Transverse colon (tissue), 4 donors: ENCODE data around the gene PTPN9. TPM values are rescaled to one million over a fixed set of nuclear protein-coding genes. Genes with fewer than 3 reads are reported as not detected.

Experiments used
- DNase-seq: peaks from one replicate; pipeline ENCODE4 v3.0.0-alpha.2; 2019
- H3K27ac ChIP-seq, 4 donors: fragments of 200-600 bp; sonication (generic); 2 replicates each; pipeline ENCODE4 v1.5.1; 2016 to 2018; ENCODE audit warnings: inconsistent platforms in 4 of 4
- H3K27me3 ChIP-seq: fragments of 200-600 bp; sonication (generic); 2 replicates; pipeline ENCODE4 v1.5.1; 2017; ENCODE audit warnings: inconsistent platforms
- H3K36me3 ChIP-seq, 4 donors: fragments of 200-600 bp; sonication (generic); 2 replicates each; pipeline ENCODE4 v1.5.1; 2017 to 2019; ENCODE audit warnings: inconsistent platforms in 4 of 4
- H3K4me1 ChIP-seq, 4 donors: fragments of 200-600 bp; sonication (generic); 2 replicates each; pipeline ENCODE4 v1.5.1; 2017 to 2020; ENCODE audit warnings: inconsistent platforms in 4 of 4
- H3K4me3 ChIP-seq, 4 donors: fragments of 200-600 bp; sonication (generic); 1 replicate in 1 of 4; 2 replicates in 3 of 4; pipeline versions ENCODE4 v1.5.1 to v1.6.1; 2017 to 2019; ENCODE audit warnings: inconsistent platforms in 4 of 4
- H3K9me3 ChIP-seq, 2 donors: fragments of 200-600 bp; sonication (generic); 2 replicates each; pipeline ENCODE4 v1.5.1; 2017 to 2019; ENCODE audit warnings: inconsistent platforms in 2 of 2
- EP300 ChIP-seq: sonication (generic); formaldehyde crosslinking; IDR thresholded peaks from one replicate; pipeline ENCODE4 v1.6.1; 2017; ENCODE audit warnings: antibody characterized with exemption, low read depth
- POLR2A ChIP-seq: fragments of 450-650 bp; IDR thresholded peaks from one replicate; pipeline ENCODE4 v1.6.1; 2016; ENCODE audit warnings: antibody characterized with exemption, mild to moderate bottlenecking, moderate library complexity
- POLR2AphosphoS5 ChIP-seq, 3 donors: sonication (generic); formaldehyde crosslinking; IDR thresholded peaks; one replicate each; pipeline ENCODE4 v1.6.1; 2016; ENCODE audit warnings: antibody characterized with exemption in 3 of 3
- WGBS, 2 donors: methylation state at CpG; one replicate each; pipeline ENCODE4 v1.1.5; 2018; ENCODE audit warnings: low coverage in 1 of 2; 5-methylcytosine and 5-hydroxymethylcytosine counted together
- in situ Hi-C, 4 donors: fragments of 200-750 bp; cut with MboI; loops; one replicate each; pipeline versions ENCODE4 v1.15.0 to v1.15.1; 2017; ENCODE audit warnings: low sequenced_read_pairs in 3 of 4, low pct_ligation_motif_present in 1 of 4, low pct_unique_long_range_greater_than_20kb in 1 of 4
- intact Hi-C: fragments of 100-400 bp; cut with DNase I; formaldehyde crosslinking; loops from one replicate; pipeline ENCODE4 v1.15.1; 2023; ENCODE audit warnings: low total_unique reads
- total RNA-seq, 4 donors: library from RNA; depleted of rRNA; stranded (reverse); fragments of >200 nt; gene quantifications; one replicate each; pipeline ENCODE4 v1.1.0, GENCODE V29; 2016
- TF ChIP-seq, protein P1 (sequence below), 5 experiments: fragments of 200-600 bp in 3 of 5; fragments of 450-650 bp in 2 of 5; sonication (generic) in 3 of 5; IDR thresholded peaks; 1 replicate in 2 of 5; 2 replicates in 3 of 5; pipeline ENCODE4 v1.5.1; 2016 to 2017; ENCODE audit warnings: antibody characterized with exemption in 5 of 5, inconsistent platforms in 3 of 5, mild to moderate bottlenecking in 2 of 5, moderate library complexity in 1 of 5

The PTPN9 gene
- total RNA-seq, 4 donors from 2014 or later, result 16.5 to 36.3 (median 29.6) TPM

DNA sequence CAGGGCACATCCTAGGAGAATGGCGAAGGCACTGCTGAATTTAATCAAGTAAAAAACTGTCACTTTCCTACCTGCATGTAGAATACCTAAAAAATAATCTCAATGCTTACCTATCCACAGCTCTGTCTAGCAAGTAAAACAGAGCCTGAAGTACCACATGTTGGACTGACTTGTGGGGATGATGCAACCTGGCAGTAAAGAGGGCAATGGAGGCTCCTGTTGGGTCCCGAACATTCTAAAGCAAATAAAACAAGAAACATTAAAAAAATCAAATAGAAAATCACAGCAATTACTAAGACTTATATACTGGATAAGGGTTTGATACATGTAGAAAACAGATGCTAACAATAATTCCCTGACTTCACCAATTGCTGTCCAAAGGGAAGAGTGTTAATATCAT is 56.1 kb downstream of the PTPN9 start:
- DNase-seq, result no peak
- Histone ChIP-seq H3K27me3 (no peaks in the 10 kb centered on the region), H3K4me1 (peaks cover 0 to under 1% (median 0%) of the 10 kb centered on the region in 4 donors), H3K4me3 (no peak overlapping the region), H3K27ac (no peak overlapping the region), H3K36me3 (peaks cover 0 to 43% (median 19%) of the 10 kb centered on the region in 4 donors), H3K9me3 (no peaks in the 10 kb centered on the region)
- intact Hi-C loops (no loop called here), in situ Hi-C loops (no loop called here)
- TF ChIP-seq POLR2A (no peak), EP300 (no peak), POLR2AphosphoS5 (IDR thresholded peaks at IDR 0.05) (no peak)
- TF ChIP-seq, protein P1, sequence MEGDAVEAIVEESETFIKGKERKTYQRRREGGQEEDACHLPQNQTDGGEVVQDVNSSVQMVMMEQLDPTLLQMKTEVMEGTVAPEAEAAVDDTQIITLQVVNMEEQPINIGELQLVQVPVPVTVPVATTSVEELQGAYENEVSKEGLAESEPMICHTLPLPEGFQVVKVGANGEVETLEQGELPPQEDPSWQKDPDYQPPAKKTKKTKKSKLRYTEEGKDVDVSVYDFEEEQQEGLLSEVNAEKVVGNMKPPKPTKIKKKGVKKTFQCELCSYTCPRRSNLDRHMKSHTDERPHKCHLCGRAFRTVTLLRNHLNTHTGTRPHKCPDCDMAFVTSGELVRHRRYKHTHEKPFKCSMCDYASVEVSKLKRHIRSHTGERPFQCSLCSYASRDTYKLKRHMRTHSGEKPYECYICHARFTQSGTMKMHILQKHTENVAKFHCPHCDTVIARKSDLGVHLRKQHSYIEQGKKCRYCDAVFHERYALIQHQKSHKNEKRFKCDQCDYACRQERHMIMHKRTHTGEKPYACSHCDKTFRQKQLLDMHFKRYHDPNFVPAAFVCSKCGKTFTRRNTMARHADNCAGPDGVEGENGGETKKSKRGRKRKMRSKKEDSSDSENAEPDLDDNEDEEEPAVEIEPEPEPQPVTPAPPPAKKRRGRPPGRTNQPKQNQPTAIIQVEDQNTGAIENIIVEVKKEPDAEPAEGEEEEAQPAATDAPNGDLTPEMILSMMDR (IDR thresholded peaks at IDR 0.05), result no peak
- 100% methylated on average over 2 of the region's 2 CpGs; no CpG with 5 or more reads in 1 of the 2 donors for WGBS, 2 donors

DNA sequence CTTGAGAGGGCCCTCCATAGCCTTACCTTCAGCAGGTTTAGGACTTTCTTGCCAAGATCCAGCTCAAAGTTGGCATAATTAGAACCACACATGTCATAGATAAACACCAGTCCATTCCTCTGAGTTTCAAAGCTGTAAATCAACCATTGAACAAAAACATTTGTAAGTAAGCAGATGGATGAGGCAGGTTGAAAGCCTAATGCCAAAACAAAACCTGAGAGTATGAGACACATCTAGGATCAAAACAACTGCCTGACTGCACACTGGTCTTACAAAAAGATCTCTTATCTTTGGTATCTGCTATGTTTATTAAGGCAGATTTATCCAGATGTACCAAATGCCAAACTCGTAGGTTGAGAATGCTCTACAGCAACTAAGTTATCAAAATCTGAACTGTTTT is 61.9 kb downstream of the PTPN9 start:
- Histone ChIP-seq H3K4me1 (peaks cover 0 to 9% (median 3%) of the 10 kb centered on the region in 4 donors), H3K27ac (peak overlapping the region in 1 of 4 donors; percentile 30), H3K27me3 (no peaks in the 10 kb centered on the region), H3K36me3 (peaks cover 0 to 34% (median 13%) of the 10 kb centered on the region in 4 donors), H3K9me3 (no peaks in the 10 kb centered on the region), H3K4me3 (no peak overlapping the region)
- intact Hi-C loops, result no loop called here
- no peak for DNase-seq
- WGBS, 2 donors, result 63 to 94% methylated on average over 1 of the region's 1 CpG
- TF ChIP-seq EP300, result no peak
- TF ChIP-seq POLR2A, result no peak
- TF ChIP-seq, protein P1 (IDR thresholded peaks at IDR 0.05), result no peak
- no peak for TF ChIP-seq POLR2AphosphoS5 (IDR thresholded peaks at IDR 0.05)
- in situ Hi-C loops, result no loop called here

DNA sequence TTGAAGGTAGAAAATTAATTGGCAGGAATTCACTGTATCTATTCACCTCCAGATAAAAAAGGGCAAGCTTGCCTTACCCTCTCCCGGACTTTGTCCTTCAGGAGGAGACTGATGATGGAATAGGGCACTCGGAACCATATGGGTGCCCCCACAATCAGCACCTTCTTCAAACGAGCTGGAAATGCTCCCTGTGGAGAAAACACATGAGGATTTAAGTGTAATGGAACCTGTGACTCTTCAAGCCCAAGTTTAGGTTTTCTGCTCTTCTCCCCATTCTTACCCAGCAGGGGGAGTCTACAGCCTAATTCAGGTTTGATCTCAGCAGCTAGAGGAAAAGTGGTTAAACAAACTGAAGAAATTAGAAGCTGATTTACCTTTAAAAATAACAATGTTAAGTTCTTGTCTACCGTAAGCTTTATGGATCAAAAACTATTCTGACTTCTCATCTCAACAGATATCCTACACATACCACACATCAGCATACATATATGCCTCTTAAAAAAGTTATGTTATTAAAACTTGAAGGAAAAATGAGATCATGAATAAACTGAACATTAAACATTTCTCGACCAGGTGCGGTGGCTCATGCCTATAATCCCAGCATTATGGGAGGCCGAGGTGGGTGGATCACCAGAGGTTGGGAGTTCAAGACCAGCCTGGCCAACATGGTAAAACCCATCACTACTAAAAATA is 70.1 kb downstream of the PTPN9 start:
- H3K4me1 ChIP-seq, result no peaks in the 10 kb centered on the region
- WGBS, 2 donors, result 66 to 72% methylated on average over 7 of the region's 7 CpGs
- no peaks in the 10 kb centered on the region for H3K27me3 ChIP-seq
- intact Hi-C loops, result no loop called here
- no peak overlapping the region for H3K27ac ChIP-seq
- peaks cover 0 to 34% (median 12%) of the 10 kb centered on the region in 4 donors for H3K36me3 ChIP-seq
- in situ Hi-C loops, result no loop called here
- TF ChIP-seq POLR2AphosphoS5 (IDR thresholded peaks at IDR 0.05), result no peak
- TF ChIP-seq, protein P1 (IDR thresholded peaks at IDR 0.05), result peak; percentile 29 to 39 (median 36)
- no peak for TF ChIP-seq POLR2A
- TF ChIP-seq EP300, result no peak
- no peaks in the 10 kb centered on the region for H3K9me3 ChIP-seq
- H3K4me3 ChIP-seq, result no peak overlapping the region
- DNase-seq, result no peak

DNA sequence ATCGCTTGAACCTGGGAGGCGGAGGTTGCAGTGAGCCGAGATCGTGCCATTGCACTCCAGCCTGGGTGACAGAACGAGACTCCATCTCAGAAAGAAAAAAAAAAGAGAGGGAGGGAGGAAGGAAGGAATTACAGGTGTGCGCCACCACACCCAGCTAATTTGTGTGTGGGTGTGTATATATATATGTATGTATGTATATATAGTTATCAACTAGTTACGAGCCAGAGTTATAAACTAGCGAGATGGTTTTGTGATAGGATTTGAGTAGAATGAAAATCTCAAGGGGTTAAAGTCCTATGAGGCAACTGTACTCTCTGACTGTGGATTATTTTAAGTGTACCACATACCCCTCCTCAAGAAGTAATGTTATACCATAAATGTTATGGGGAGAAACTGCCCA is 76.8 kb downstream of the PTPN9 start:
- peak; percentile 27 for DNase-seq

More for the DNA sequence above, 76.8 kb downstream of the PTPN9 start:
- H3K36me3 ChIP-seq, result peaks cover 0 to 25% (median 5%) of the 10 kb centered on the region in 4 donors
- WGBS, 2 donors, result 76 to 79% methylated on average over 8 of the region's 8 CpGs
- no peak overlapping the region for H3K4me3 ChIP-seq
- H3K9me3 ChIP-seq, result no peaks in the 10 kb centered on the region
- no peaks in the 10 kb centered on the region for H3K4me1 ChIP-seq
- intact Hi-C loops (no loop called here), in situ Hi-C loops (no loop called here)
- no peak for TF ChIP-seq POLR2AphosphoS5 (IDR thresholded peaks at IDR 0.05)
- no peak for TF ChIP-seq EP300
- TF ChIP-seq, protein P1 (IDR thresholded peaks at IDR 0.05), result no peak
- no peak for TF ChIP-seq POLR2A
- H3K27ac ChIP-seq, result peak overlapping the region in 1 of 4 donors; percentile 12
- H3K27me3 ChIP-seq, result no peaks in the 10 kb centered on the region
